Lower leg skin (tissue), 3 donors: Measurements from ENCODE around the gene DSC3.
"Not testable (repeated sequence)": the region's sequence is repeated elsewhere in the genome, so short reads cannot be mapped to it uniquely, and the experiment has no call there.

Experiments used
- POLR2A ChIP-seq, 2 donors: fragments of 450-650 bp; IDR thresholded peaks; one replicate each; pipeline ENCODE4 v1.6.1; 2016 to 2017; ENCODE audit warnings: antibody characterized with exemption in 2 of 2, mild to moderate bottlenecking in 1 of 2, moderate library complexity in 1 of 2
- TF ChIP-seq, protein P1 (sequence below), 3 donors: fragments of 450-650 bp; IDR thresholded peaks; one replicate each; pipeline ENCODE4 v1.5.1; 2016; ENCODE audit warnings: antibody characterized with exemption in 3 of 3, mild to moderate bottlenecking in 3 of 3, moderate library complexity in 2 of 3

DNA sequence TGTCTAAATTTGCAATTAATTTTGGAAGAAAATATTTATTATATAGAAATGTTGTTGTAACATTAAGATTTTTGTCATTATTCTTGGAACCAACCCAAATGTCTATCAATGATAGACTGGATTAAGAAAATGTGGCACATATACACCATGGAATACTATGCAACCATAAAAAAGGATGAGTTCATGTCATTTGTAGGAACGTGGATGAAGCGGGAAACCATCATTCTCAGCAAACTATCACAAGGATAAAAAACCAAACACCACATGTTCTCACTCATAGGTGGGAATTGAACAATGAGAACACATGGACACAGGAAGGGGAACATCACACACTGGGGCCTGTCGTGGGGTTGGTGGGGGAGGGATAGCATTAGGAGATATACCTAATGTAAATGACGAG is 64.5 kb downstream of the DSC3 start:
- TF ChIP-seq, protein P1, sequence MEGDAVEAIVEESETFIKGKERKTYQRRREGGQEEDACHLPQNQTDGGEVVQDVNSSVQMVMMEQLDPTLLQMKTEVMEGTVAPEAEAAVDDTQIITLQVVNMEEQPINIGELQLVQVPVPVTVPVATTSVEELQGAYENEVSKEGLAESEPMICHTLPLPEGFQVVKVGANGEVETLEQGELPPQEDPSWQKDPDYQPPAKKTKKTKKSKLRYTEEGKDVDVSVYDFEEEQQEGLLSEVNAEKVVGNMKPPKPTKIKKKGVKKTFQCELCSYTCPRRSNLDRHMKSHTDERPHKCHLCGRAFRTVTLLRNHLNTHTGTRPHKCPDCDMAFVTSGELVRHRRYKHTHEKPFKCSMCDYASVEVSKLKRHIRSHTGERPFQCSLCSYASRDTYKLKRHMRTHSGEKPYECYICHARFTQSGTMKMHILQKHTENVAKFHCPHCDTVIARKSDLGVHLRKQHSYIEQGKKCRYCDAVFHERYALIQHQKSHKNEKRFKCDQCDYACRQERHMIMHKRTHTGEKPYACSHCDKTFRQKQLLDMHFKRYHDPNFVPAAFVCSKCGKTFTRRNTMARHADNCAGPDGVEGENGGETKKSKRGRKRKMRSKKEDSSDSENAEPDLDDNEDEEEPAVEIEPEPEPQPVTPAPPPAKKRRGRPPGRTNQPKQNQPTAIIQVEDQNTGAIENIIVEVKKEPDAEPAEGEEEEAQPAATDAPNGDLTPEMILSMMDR (IDR thresholded peaks at IDR 0.05): not testable (repeated sequence)
- TF ChIP-seq POLR2A (IDR thresholded peaks at IDR 0.05): not testable (repeated sequence)
